NCI-H2227 treated with DMSO at 0.1 percent for 48 hours (cell line): ENCODE measurements around the gene SEPHS1.
"Not testable (repeated sequence)": the region's sequence is repeated elsewhere in the genome, so short reads cannot be mapped to it uniquely, and the experiment has no call there.

Source experiments
- DNase-seq: peaks from one replicate; lab custom pipeline; 2025; lab: John Stamatoyannopoulos, UW

The SEPHS1 gene

DNA sequence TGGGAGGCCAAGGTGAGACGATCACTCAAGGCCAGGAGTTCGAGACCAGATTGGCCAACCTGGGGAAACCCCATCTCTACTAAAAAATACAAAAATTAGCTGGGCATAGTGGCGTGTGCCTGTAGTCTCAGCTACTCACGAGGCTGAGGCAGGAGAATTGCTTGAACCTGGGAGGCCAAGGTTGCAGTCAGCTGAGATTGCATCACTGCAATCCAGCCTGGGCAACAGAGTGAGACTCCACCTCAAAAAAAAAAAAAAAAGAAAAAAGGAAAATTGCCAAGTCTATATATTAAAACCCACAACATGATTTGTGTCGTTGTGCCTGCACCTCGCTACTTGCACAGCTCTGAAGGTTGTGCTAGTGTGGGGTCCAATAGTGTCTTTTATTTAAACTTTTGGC, 65.7 kb downstream of the SEPHS1 start:
- not testable (repeated sequence) for DNase-seq

DNA sequence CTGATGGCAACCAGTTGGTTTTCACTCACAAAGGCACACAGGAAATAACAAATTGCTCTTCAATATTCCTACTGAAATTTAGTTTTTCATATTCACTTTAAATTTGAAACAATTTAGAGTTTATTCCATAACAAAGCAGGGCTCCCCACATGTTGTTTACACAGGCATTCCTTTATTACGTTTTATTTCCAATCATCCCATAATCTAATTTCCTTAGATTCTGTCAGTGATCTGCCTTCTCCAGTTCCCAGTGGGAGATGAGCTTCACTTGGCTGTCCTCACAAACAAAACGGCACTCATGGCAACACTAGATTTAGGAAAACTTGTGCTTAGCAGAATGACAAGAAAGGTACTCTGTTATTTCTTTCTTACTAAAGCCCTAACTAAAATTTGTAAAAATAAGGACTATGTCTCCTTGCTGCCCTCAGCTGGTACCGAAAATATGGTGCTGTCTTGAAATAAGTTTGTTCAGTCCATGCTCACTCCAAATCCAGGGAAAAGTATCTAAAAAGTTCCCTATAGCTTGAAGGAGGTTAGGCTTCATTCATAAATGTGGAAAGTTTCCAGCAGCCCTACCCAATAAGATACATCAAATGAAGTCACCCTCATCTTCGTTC, 71.2 kb downstream of the SEPHS1 start:
- DNase-seq: no peak

DNA sequence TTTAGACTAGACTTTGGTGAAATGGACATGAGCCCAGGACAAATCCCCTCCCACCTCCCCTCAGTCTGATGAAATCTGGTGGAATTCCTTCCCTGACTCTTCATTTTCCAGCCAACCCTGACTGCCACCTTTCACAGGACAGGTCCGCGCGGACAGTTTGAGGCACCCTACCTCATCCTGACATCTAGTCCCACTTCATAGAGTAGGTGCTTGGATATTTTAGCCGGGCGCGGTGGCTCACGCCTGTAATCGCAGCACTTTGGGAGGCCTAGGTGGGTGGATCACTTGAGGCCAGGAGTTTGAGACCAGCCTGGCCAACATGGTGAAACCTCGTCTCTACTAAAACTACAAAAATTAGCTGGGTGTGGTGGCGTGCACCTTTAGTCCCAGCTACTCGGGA, 71.9 kb downstream of the SEPHS1 start:
- not testable (repeated sequence) for DNase-seq

DNA sequence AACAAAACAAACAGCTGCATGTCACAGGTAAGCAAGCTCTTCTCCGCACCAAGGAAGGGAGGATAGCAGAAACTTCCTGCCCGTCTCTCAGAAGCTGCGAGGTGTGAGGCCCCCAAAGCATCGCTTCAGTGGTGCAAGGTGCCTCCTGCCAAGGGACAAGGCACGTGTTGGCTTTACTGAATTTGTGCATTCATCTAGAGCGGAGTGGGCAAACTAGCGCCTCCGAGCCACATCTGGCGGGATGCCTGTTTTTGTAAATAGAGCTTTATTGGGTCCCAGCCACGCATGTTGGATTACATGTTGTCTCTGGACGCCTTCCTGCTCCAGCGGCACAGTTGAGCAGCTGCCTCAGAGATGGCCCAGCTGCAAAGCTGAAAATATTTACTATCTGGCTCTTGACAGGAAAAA, 75.9 kb downstream of the SEPHS1 start:
- no peak for DNase-seq

DNA sequence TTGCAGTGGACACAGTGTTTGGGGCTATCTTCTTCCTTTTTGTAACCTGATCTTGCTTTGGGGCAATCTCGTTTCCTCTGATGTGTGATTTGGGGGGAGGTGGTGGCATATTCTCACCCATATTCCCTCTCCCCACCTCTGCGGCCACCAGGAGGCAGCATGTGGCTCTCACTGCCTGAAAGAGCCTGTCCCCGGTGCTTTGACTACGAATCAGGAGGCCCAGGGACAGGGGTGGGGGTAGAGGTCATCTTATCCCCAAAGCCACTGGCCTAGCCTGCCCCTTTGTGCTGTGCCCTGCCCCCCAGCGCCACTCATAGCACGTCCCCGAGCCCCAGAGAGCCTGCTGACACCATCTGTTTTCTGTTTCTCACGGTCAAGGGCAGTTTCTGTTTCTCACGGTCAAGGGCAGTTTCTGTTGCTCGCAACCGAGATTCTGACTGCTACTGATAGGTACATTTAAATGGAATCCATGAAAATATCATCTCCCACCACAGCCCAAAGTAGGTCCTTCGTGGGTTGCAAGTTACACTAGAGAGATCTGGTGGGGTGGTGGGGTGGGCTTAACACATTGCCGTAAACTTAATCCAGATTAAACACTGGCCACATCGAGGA, 76.4 kb downstream of the SEPHS1 start:
- no peak for DNase-seq

DNA sequence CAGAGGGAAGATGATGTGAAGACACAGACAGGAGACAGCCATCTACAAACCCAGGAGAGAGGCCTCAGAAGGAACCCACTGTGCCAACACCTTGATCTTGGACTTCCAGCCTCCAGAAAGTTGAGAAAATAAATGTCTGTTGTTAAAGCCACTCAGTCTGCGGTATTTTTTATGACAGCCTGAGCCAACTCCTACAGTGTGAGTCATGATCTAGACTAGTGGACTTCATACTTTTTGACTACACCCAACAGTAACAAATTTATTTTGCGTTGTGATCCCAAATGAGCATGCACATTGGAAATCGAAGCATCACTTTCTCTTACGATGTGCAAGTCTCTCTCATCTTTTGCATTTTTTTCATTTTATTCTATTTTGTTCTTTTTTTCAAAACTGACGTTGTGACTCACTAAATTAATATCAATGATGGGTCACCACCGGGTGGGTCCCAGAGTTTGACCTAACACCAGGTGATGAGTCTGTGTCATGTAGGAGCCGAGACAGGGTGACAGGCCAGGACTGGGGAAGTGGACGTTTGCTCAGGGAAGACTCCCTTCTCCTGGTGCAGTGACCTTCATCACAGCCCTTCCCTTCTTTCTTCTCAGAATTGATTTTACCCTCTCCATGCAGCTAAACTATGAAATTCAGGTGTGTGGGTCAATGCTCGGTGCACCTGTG, 77.1 kb downstream of the SEPHS1 start:
- DNase-seq: no peak

DNA sequence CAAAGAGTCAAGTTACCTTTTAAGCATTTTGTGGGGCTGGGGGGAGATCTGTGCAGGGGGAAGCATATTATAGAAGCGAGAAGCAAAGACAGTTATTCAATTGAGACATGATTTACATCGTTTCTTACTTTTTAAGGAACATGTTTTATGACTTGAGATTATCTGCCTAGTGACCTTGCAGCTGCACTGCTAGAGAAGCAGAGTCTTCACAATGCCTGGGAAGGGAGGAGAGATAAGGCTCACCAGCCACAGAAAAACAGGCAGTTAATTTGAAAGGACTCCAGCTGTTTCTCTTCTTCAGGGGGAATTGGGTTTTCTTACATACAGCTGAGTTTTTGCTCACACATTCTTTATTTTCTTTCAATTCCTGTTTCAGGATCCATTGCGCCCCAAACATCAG, 79.3 kb downstream of the SEPHS1 start:
- DNase-seq: no peak

DNA sequence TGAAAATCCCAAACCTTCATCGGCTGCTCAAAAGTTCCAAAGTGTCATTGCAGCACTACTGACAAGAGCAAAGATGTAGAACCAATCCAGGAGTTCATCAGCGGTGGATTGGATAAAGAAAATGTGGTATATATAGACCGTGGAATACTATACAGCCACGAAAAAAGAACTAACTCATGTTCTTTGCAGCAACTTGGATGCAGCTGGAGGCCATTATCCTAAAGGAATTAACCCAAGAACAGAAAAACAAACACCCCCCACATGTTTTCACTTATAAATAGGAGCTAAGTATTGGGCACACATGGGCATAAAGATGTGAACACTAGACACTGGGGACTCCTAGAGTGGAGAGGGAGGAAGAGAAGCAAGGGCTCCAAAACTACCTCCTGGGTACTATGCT, 79.8 kb downstream of the SEPHS1 start:
- DNase-seq: no peak
